Measurements from ENCODE around the gene SYCE1L. TPM values are rescaled to one million over a fixed set of nuclear protein-coding genes. Genes with fewer than 3 reads are reported as not detected.
A peak's percentile ranks its signal among the peaks of the same experiment; 100 is the strongest.
"Not testable (repeated sequence)": the region's sequence is repeated elsewhere in the genome, so short reads cannot be mapped to it uniquely, and the experiment has no call there.

SYCE1L gene
- polyA plus RNA-seq, 3 donors: 0.29 TPM; not detected in 2

- Mint-ChIP-seq H3K36me3 (no peaks in the 10 kb centered on the region), H3K27me3 (ENCODE audit: low read depth in 3 of 3) (peaks cover 3 to 13% (median 6%) of the 10 kb centered on the region in 3 donors), H3K4me3 (no peak overlapping the region), H3K27ac (peak overlapping the region in 1 of 7 donors; percentile 42), H3K4me1 (no peaks in the 10 kb centered on the region), H3K9me3 (peaks cover 0 to 2% (median 0%) of the 10 kb centered on the region in 7 donors)
- Histone ChIP-seq H3K27ac (ENCODE audit: low read depth in 1 of 2, low read length in 2 of 2) (no peak overlapping the region), H3K79me2 (ENCODE audit: insufficient read depth, low read length) (no peaks in the 10 kb centered on the region), H3K4me1 (ENCODE audit: control insufficient read depth in 1 of 2, insufficient read depth in 2 of 2, low read length in 2 of 2) (no peaks in the 10 kb centered on the region), H3K9ac (ENCODE audit: insufficient read depth, low read length, poor library complexity, severe bottlenecking) (no peak overlapping the region), H4K20me1 (ENCODE audit: insufficient read depth, low read length) (no peaks in the 10 kb centered on the region), H3K9me3 (replicated peaks in 1 of 2; ENCODE audit: control insufficient read depth in 1 of 2, insufficient read depth in 1 of 2, low read length in 2 of 2) (no peaks in the 10 kb centered on the region), H3K4me2 (replicated peaks; ENCODE audit: extremely low read depth, low read length, poor library complexity, severe bottlenecking) (no peak overlapping the region), H3K4me3 (replicated peaks in 1 of 3; ENCODE audit: low read depth in 2 of 3, low read length in 3 of 3) (no peak overlapping the region), H3K27me3 (ENCODE audit: control insufficient read depth in 2 of 2, insufficient read depth in 2 of 2, low read length in 2 of 2) (peaks cover 0 to 7% of the 10 kb centered on the region in 2 donors), H3K36me3 (replicated peaks in 1 of 2; ENCODE audit: control insufficient read depth in 1 of 2, insufficient read depth in 2 of 2, low read length in 2 of 2) (no peaks in the 10 kb centered on the region), H2AFZ (ENCODE audit: insufficient read depth, low read depth, low read length, poor library complexity, severe bottlenecking) (no peak overlapping the region)
- intact Hi-C loops (cut with micrococcal nuclease): no loop called here
- WGBS (ENCODE audit: insufficient coverage): 86% methylated on average over 5 of the region's 6 CpGs
- TF ChIP-seq, protein P1, sequence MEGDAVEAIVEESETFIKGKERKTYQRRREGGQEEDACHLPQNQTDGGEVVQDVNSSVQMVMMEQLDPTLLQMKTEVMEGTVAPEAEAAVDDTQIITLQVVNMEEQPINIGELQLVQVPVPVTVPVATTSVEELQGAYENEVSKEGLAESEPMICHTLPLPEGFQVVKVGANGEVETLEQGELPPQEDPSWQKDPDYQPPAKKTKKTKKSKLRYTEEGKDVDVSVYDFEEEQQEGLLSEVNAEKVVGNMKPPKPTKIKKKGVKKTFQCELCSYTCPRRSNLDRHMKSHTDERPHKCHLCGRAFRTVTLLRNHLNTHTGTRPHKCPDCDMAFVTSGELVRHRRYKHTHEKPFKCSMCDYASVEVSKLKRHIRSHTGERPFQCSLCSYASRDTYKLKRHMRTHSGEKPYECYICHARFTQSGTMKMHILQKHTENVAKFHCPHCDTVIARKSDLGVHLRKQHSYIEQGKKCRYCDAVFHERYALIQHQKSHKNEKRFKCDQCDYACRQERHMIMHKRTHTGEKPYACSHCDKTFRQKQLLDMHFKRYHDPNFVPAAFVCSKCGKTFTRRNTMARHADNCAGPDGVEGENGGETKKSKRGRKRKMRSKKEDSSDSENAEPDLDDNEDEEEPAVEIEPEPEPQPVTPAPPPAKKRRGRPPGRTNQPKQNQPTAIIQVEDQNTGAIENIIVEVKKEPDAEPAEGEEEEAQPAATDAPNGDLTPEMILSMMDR (IDR thresholded peaks at IDR 0.05): no peak
- DNase-seq: no peak
Observed at GRCh38 chr16:77158293-77158692, 40.9 kb upstream of the SYCE1L start.

- Mint-ChIP-seq H3K9me3 (no peaks in the 10 kb centered on the region), H3K4me3 (no peak overlapping the region), H3K4me1 (no peaks in the 10 kb centered on the region), H3K27ac (no peak overlapping the region), H3K36me3 (no peaks in the 10 kb centered on the region), H3K27me3 (ENCODE audit: low read depth in 3 of 3) (peaks cover 5 to 22% (median 14%) of the 10 kb centered on the region in 3 donors)
- Histone ChIP-seq H2AFZ (ENCODE audit: insufficient read depth, low read depth, low read length, poor library complexity, severe bottlenecking) (no peak overlapping the region), H3K36me3 (replicated peaks in 1 of 2; ENCODE audit: control insufficient read depth in 1 of 2, insufficient read depth in 2 of 2, low read length in 2 of 2) (no peaks in the 10 kb centered on the region), H3K9me3 (replicated peaks in 1 of 2; ENCODE audit: control insufficient read depth in 1 of 2, insufficient read depth in 1 of 2, low read length in 2 of 2) (no peaks in the 10 kb centered on the region), H3K4me1 (ENCODE audit: control insufficient read depth in 1 of 2, insufficient read depth in 2 of 2, low read length in 2 of 2) (no peaks in the 10 kb centered on the region), H3K4me2 (replicated peaks; ENCODE audit: extremely low read depth, low read length, poor library complexity, severe bottlenecking) (no peak overlapping the region), H4K20me1 (ENCODE audit: insufficient read depth, low read length) (no peaks in the 10 kb centered on the region), H3K79me2 (ENCODE audit: insufficient read depth, low read length) (no peaks in the 10 kb centered on the region), H3K27me3 (ENCODE audit: control insufficient read depth in 2 of 2, insufficient read depth in 2 of 2, low read length in 2 of 2) (peaks cover 0 to 7% of the 10 kb centered on the region in 2 donors), H3K27ac (ENCODE audit: low read depth in 1 of 2, low read length in 2 of 2) (no peak overlapping the region), H3K4me3 (replicated peaks in 1 of 3; ENCODE audit: low read depth in 2 of 3, low read length in 3 of 3) (no peak overlapping the region), H3K9ac (ENCODE audit: insufficient read depth, low read length, poor library complexity, severe bottlenecking) (no peak overlapping the region)
- TF ChIP-seq, protein P1 (IDR thresholded peaks at IDR 0.05): no peak
- WGBS (ENCODE audit: insufficient coverage): no CpG with 5 or more reads among the region's 2 CpGs
- intact Hi-C loops (cut with micrococcal nuclease): no loop called here
- no peak for DNase-seq
Observed at GRCh38 chr16:77165006-77165405, 34.2 kb upstream of the SYCE1L start.

DNA sequence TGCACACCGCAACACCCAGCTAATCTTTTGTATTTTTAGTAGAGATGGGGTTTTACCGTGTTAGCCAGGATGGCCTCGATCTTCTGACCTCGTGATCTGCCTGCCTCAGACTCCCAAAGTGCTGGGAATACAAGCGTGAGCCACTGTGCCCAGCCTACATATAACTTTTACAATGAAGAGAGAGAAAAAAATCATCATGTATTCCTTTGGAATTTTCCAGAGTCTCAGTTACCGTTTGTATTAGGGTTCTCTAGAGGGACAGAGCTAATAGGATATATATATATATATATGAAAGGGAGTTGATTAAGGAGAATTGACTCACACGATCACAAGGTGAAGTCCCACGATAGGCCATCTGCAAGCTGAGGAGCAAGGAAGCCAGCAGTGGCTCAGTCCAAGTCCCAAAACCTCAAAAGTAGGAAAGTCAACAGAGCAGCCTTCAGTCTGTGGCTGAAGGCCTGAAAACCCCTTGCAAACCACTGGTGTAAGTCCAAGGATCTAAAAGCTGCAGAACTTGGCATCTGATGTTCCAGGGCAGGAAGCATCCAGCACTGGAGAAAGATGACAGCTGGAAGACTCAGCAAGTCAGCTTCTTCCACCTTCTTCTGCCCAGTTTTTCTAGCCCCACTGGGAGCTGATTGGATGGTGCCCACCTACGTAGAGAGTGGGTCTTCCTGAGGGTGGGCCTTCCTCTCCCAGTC is 33.5 kb upstream of the SYCE1L start:
- H3K4me2 ChIP-seq (replicated peaks; ENCODE audit: extremely low read depth, low read length, poor library complexity, severe bottlenecking); H3K4me3 Mint-ChIP-seq; H3K9ac ChIP-seq (ENCODE audit: insufficient read depth, low read length, poor library complexity, severe bottlenecking); H3K27ac ChIP-seq (ENCODE audit: low read depth in 1 of 2, low read length in 2 of 2); H3K27me3 ChIP-seq (ENCODE audit: control insufficient read depth in 2 of 2, insufficient read depth in 2 of 2, low read length in 2 of 2); H3K9me3 ChIP-seq (replicated peaks in 1 of 2; ENCODE audit: control insufficient read depth in 1 of 2, insufficient read depth in 1 of 2, low read length in 2 of 2); H3K27ac Mint-ChIP-seq; H3K4me1 Mint-ChIP-seq; H3K79me2 ChIP-seq (ENCODE audit: insufficient read depth, low read length); H4K20me1 ChIP-seq (ENCODE audit: insufficient read depth, low read length); intact Hi-C loops (cut with micrococcal nuclease); H3K36me3 Mint-ChIP-seq; H2AFZ ChIP-seq (ENCODE audit: insufficient read depth, low read depth, low read length, poor library complexity, severe bottlenecking); H3K36me3 ChIP-seq (replicated peaks in 1 of 2; ENCODE audit: control insufficient read depth in 1 of 2, insufficient read depth in 2 of 2, low read length in 2 of 2); H3K4me1 ChIP-seq (ENCODE audit: control insufficient read depth in 1 of 2, insufficient read depth in 2 of 2, low read length in 2 of 2); H3K4me3 ChIP-seq (replicated peaks in 1 of 3; ENCODE audit: low read depth in 2 of 3, low read length in 3 of 3); DNase-seq; H3K9me3 Mint-ChIP-seq: not testable (repeated sequence)
- WGBS (ENCODE audit: insufficient coverage): 60% methylated on average over 1 of the region's 9 CpGs
- H3K27me3 Mint-ChIP-seq (ENCODE audit: low read depth in 3 of 3): peaks cover 10 to 24% (median 15%) of the 10 kb centered on the region in 3 donors

Measured in CD14-positive monocyte (primary cell).